ENCODE data around the gene EPB41L4A.

Gene EPB41L4A

GRCh38 chr5:112310746-112311145 lies 108.3 kb downstream of the EPB41L4A start:
- Histone ChIP-seq H3F3A (ENCODE audit: control insufficient read depth, insufficient read depth) (no peaks in the 10 kb centered on the region), H3K4me2 (ENCODE audit: low read length) (no peak overlapping the region), H3K4me1 (ENCODE audit: control insufficient read depth, low read length) (no peaks in the 10 kb centered on the region), H3K9me3 (ENCODE audit: control insufficient read depth, insufficient read depth, low read length) (no peaks in the 10 kb centered on the region), H4K20me1 (ENCODE audit: control insufficient read depth, insufficient read depth, low read depth, low read length) (no peaks in the 10 kb centered on the region), H3K9me2 (replicated peaks; ENCODE audit: control insufficient read depth, low read length) (no peaks in the 10 kb centered on the region), H3K27me3 (ENCODE audit: control insufficient read depth, low read length) (peaks cover 7% of the 10 kb centered on the region), H3K79me2 (ENCODE audit: control insufficient read depth, low read length) (no peaks in the 10 kb centered on the region), H3K36me3 (ENCODE audit: control insufficient read depth, low read length) (no peaks in the 10 kb centered on the region), H3K27ac (ENCODE audit: low read depth, low read length) (no peak overlapping the region), H3K4me3 (ENCODE audit: low read length) (no peak overlapping the region)
- no peak for TF ChIP-seq EZH2phosphoT487 (IDR thresholded peaks at IDR 0.05; ENCODE audit: borderline replicate concordance, low read length)
- TF ChIP-seq, protein P1, sequence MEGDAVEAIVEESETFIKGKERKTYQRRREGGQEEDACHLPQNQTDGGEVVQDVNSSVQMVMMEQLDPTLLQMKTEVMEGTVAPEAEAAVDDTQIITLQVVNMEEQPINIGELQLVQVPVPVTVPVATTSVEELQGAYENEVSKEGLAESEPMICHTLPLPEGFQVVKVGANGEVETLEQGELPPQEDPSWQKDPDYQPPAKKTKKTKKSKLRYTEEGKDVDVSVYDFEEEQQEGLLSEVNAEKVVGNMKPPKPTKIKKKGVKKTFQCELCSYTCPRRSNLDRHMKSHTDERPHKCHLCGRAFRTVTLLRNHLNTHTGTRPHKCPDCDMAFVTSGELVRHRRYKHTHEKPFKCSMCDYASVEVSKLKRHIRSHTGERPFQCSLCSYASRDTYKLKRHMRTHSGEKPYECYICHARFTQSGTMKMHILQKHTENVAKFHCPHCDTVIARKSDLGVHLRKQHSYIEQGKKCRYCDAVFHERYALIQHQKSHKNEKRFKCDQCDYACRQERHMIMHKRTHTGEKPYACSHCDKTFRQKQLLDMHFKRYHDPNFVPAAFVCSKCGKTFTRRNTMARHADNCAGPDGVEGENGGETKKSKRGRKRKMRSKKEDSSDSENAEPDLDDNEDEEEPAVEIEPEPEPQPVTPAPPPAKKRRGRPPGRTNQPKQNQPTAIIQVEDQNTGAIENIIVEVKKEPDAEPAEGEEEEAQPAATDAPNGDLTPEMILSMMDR (IDR thresholded peaks at IDR 0.05; ENCODE audit: low read depth, low read length, poor library complexity, severe bottlenecking), result no peak

DNA sequence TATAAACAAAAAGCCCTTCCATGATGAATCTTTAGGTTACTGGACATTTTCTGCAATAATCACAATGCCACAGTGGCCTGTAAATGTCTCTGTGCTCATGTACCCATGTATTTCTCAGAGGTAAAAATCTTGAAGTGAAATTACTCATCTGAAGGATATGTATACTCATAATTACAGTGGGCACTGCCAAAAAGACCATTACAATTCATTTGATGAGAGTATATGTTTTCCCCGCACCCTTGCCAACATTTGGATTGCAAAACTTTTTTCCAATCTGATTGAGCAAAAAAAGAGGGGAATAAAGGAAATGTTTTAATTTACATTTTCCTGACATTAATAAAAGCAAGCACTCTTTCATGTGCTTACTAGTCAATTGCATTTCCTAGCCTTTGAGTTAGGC lies 110.5 kb downstream of the EPB41L4A start:
- no peaks in the 10 kb centered on the region for H3F3A ChIP-seq (ENCODE audit: control insufficient read depth, insufficient read depth)
- no peak overlapping the region for H3K4me2 ChIP-seq (ENCODE audit: low read length)
- TF ChIP-seq, protein P1 (IDR thresholded peaks at IDR 0.05; ENCODE audit: low read depth, low read length, poor library complexity, severe bottlenecking), result no peak
- TF ChIP-seq EZH2phosphoT487 (IDR thresholded peaks at IDR 0.05; ENCODE audit: borderline replicate concordance, low read length), result no peak
- no peak overlapping the region for H3K4me3 ChIP-seq (ENCODE audit: low read length)
- H3K9me3 ChIP-seq (ENCODE audit: control insufficient read depth, insufficient read depth, low read length), result no peaks in the 10 kb centered on the region
- H3K9me2 ChIP-seq (replicated peaks; ENCODE audit: control insufficient read depth, low read length), result no peaks in the 10 kb centered on the region
- H4K20me1 ChIP-seq (ENCODE audit: control insufficient read depth, insufficient read depth, low read depth, low read length), result no peaks in the 10 kb centered on the region
- H3K4me1 ChIP-seq (ENCODE audit: control insufficient read depth, low read length), result no peaks in the 10 kb centered on the region
- H3K27ac ChIP-seq (ENCODE audit: low read depth, low read length), result no peak overlapping the region
- peaks cover 12% of the 10 kb centered on the region for H3K27me3 ChIP-seq (ENCODE audit: control insufficient read depth, low read length)
- no peaks in the 10 kb centered on the region for H3K79me2 ChIP-seq (ENCODE audit: control insufficient read depth, low read length)
- no peaks in the 10 kb centered on the region for H3K36me3 ChIP-seq (ENCODE audit: control insufficient read depth, low read length)

DNA sequence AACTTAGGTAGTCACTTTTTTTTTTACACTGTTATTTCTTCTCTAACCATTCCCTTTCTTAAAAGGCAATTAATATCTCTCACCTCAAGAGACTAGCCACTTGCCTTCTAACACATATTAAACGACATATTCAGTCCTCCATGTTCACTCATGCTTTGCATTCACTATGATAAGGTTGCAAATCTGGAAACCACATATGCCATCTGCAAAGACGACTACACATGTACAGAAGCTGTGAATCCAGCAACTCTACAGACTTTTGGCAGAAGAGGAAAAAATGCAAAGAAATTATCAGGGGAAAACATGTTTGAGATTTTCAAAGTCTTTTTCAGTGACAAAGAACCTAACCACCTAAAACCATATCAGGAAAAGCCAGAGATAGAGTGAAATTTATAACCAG lies 112.1 kb downstream of the EPB41L4A start:
- Histone ChIP-seq H3K4me3 (ENCODE audit: low read length) (no peak overlapping the region), H3K4me2 (ENCODE audit: low read length) (no peak overlapping the region), H3K27me3 (ENCODE audit: control insufficient read depth, low read length) (peaks cover 12% of the 10 kb centered on the region), H3K79me2 (ENCODE audit: control insufficient read depth, low read length) (no peaks in the 10 kb centered on the region), H3K9me2 (replicated peaks; ENCODE audit: control insufficient read depth, low read length) (no peaks in the 10 kb centered on the region), H3K27ac (ENCODE audit: low read depth, low read length) (no peak overlapping the region), H4K20me1 (ENCODE audit: control insufficient read depth, insufficient read depth, low read depth, low read length) (no peaks in the 10 kb centered on the region), H3K36me3 (ENCODE audit: control insufficient read depth, low read length) (no peaks in the 10 kb centered on the region), H3K4me1 (ENCODE audit: control insufficient read depth, low read length) (no peaks in the 10 kb centered on the region), H3K9me3 (ENCODE audit: control insufficient read depth, insufficient read depth, low read length) (no peaks in the 10 kb centered on the region), H3F3A (ENCODE audit: control insufficient read depth, insufficient read depth) (no peaks in the 10 kb centered on the region)
- TF ChIP-seq, protein P1 (IDR thresholded peaks at IDR 0.05; ENCODE audit: low read depth, low read length, poor library complexity, severe bottlenecking), result no peak
- TF ChIP-seq EZH2phosphoT487 (IDR thresholded peaks at IDR 0.05; ENCODE audit: borderline replicate concordance, low read length), result no peak

GRCh38 chr5:112304743-112305142 lies 114.3 kb downstream of the EPB41L4A start:
- TF ChIP-seq EZH2phosphoT487 (IDR thresholded peaks at IDR 0.05; ENCODE audit: borderline replicate concordance, low read length), result no peak
- TF ChIP-seq, protein P1 (IDR thresholded peaks at IDR 0.05; ENCODE audit: low read depth, low read length, poor library complexity, severe bottlenecking), result no peak
- no peaks in the 10 kb centered on the region for H3F3A ChIP-seq (ENCODE audit: control insufficient read depth, insufficient read depth)
- H3K79me2 ChIP-seq (ENCODE audit: control insufficient read depth, low read length), result no peaks in the 10 kb centered on the region
- no peaks in the 10 kb centered on the region for H3K4me1 ChIP-seq (ENCODE audit: control insufficient read depth, low read length)
- H3K36me3 ChIP-seq (ENCODE audit: control insufficient read depth, low read length), result no peaks in the 10 kb centered on the region
- no peak overlapping the region for H3K4me3 ChIP-seq (ENCODE audit: low read length)
- H3K4me2 ChIP-seq (ENCODE audit: low read length), result no peak overlapping the region
- no peaks in the 10 kb centered on the region for H4K20me1 ChIP-seq (ENCODE audit: control insufficient read depth, insufficient read depth, low read depth, low read length)
- H3K9me2 ChIP-seq (replicated peaks; ENCODE audit: control insufficient read depth, low read length), result no peaks in the 10 kb centered on the region
- peaks cover 12% of the 10 kb centered on the region for H3K27me3 ChIP-seq (ENCODE audit: control insufficient read depth, low read length)
- no peaks in the 10 kb centered on the region for H3K9me3 ChIP-seq (ENCODE audit: control insufficient read depth, insufficient read depth, low read length)
- H3K27ac ChIP-seq (ENCODE audit: low read depth, low read length), result no peak overlapping the region

Data from DOHH2 (cell line).